Stimulated activated CD4-positive, alpha-beta T cell treated with anti-CD3 and anti-CD28 coated beads, Interleukin-2, amount 100 ng/mL, for 4 hours (primary cell): ENCODE results near the gene CST3.
A peak's percentile ranks its signal among the peaks of the same experiment; 100 is the strongest.
"Not testable (repeated sequence)": the region's sequence is repeated elsewhere in the genome, so short reads cannot be mapped to it uniquely, and the experiment has no call there.

Experiments used
- DNase-seq: peaks from one replicate; pipeline ENCODE4 v3.0.0-alpha.2; 2020; ENCODE audit warnings: low read depth

Gene CST3

DNA sequence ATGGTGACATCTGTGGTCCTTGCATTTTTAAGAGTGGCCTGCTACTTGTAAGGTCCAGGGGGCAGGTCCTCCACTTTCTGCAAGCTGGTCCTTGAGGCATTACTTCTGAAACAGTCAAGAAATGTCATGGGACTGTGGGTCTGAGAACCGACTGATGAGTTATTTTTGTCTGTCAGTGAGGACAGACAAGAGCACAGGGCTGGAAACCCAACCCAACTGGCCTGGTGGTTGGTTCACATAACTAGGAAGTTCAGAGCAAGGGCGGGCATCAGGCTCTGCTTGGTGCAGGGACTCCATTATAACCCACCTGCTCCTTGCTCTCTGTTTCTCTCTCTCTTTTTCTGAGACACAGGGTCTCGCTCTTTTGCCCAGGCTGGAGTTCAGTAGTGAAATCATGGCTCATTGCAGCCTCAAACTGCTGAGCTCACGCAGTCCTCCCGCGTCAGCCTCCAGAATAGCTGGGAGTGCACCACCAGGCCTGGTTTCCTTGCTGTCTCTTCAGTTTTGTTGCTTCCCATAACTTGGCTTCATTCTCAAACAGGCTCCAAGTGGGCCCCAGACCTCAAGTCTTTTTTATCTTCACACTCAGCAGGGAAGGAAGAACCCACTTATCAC, 9.2 kb downstream of the CST3 start:
- no peak for DNase-seq

DNA sequence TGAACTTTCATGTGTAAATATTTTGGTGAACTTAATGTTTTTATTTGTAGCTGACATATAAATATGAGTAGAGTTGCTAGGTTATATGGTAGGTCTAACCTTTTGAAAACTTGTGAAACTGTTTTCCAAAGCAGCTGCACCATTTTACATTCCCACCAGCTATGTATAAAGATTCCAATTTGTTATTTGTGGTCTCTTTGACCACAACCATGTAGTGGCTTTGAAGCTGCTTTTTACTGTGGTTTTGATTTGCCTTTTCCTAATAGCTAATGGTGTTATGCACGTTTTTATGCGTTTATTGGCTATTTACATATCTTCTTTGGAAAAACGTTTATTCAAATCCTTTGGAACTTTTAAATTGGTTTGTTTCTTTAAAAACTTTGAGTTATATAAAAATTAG, 10.3 kb downstream of the CST3 start:
- no peak for DNase-seq

- no peak for DNase-seq
Measured at GRCh38 chr20:23626040-23626620, 11.6 kb downstream of the CST3 start.

- DNase-seq, result no peak
Measured at GRCh38 chr20:23625236-23625964, 12.4 kb downstream of the CST3 start.

GRCh38 chr20:23624324-23624691, 13.4 kb downstream of the CST3 start:
- DNase-seq, result no peak

DNA sequence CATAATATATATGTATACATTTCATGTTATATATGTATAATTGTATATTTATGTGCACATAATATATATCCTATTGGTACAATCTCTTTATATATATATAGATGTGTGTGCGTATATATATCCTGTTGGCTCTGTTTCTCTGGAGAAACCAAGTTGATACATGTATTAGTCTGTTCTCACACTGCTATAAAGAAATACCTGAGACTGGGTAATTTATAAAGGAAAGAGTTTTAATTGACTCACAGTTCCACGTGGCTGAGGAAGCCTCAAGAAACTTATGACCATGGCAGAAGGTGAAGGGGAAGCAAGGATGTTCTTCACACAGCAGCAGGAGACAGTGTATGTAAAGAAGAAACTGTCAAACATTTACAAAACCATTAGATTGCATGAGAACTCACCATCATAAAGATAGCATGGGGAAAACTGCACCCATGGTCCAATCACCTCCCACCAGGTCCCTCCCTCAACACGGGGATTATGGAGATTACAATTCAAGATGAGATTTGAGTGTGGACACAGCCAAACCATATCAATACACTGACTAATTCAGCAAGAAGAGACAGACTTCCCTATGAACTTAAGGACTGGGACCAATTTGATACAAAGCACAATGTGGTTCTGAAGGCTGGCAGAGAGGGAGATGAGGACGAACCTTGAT, 14.0 kb downstream of the CST3 start:
- no peak for DNase-seq

GRCh38 chr20:23622839-23623343, 14.9 kb downstream of the CST3 start:
- DNase-seq, result no peak

GRCh38 chr20:23622401-23622800, 15.4 kb downstream of the CST3 start:
- DNase-seq, result not testable (repeated sequence)

- DNase-seq, result not testable (repeated sequence)
Measured at GRCh38 chr20:23620670-23621386, 16.9 kb downstream of the CST3 start.

- no peak for DNase-seq
Measured at GRCh38 chr20:23614163-23614562, 23.6 kb downstream of the CST3 start.

- DNase-seq, result no peak
Measured at GRCh38 chr20:23613676-23614075, 24.1 kb downstream of the CST3 start.

DNA sequence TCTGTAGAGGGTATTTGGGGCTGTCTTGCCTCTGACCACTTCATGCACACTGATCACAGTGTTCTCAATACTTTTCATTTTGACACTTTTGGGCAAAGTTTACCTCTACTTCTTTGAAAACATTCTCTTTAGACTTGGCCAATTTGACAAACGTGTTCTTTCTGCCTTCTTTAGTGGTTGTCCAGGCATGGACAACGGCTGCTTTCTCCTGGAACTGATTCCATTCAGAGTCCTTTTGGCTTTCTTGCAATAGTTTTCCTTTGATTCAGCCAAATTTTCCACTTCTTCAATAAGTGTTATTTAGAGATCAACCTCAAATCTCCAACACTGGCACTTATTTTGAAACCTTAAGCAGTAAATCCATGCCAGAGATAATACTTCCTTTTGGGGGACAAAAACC, 25.4 kb downstream of the CST3 start:
- DNase-seq, result no peak

DNA sequence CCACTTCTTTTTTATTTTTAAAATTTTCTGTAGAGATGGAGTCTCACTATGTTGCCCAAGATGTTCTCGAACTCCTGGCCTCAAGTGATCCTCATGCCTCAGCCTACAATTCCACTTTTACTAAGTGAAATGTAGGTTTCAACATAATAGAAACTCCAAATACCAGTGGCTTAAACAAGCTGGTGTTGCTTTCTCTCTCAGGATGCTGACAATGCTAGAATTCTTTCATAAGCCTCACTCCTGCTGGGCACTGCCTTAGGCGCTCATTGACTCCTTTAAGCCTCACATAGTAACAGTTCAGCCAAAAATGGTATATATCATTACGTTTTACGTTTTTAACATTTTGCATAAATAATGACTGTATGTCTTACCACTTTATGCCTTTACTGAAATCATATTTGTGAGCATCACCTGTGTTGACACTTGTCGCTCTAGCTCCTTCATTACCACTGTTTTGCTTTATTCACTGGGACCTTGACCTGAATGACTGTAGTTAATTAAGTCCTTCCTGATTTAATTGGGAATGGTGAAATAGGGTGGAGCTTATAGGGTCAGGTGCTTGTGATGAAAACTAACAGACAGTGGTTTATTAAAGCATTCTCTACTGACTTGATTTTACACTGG, 28.2 kb downstream of the CST3 start:
- DNase-seq, result no peak

GRCh38 chr20:23608251-23608846, 29.4 kb downstream of the CST3 start:
- DNase-seq, result no peak

- no peak for DNase-seq
Measured at GRCh38 chr20:23607497-23608245, 30.1 kb downstream of the CST3 start.

DNA sequence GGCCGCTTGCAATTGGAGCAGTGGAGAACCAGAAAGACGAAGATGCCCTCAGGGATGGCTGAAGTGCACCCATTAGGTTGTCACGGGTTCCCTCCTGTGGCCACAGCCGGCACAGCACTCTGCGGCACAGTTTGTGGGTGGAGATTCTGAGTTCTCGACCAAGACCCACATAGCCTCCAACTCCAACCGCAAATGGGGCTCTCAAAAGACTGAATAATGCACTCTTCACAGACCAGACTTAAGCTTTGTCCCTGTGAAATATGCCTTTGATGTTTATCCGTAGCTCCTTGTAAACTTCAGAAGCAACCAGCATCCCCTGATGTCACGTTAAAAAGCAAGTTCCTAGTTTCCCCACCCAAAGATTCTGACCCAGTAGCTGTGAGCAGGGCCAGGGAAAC, 31.1 kb downstream of the CST3 start:
- DNase-seq, result peak; percentile 20

GRCh38 chr20:23605867-23606651, 31.7 kb downstream of the CST3 start, which contains the start of gene CST9:
TSS of gene CST9 (minus strand) at chr20:23605917. CDS start at chr20:23605864, 53 bp downstream.
- DNase-seq, result no peak

- DNase-seq, result no peak
Measured at GRCh38 chr20:23604306-23604705, 33.4 kb downstream of the CST3 start.

DNA sequence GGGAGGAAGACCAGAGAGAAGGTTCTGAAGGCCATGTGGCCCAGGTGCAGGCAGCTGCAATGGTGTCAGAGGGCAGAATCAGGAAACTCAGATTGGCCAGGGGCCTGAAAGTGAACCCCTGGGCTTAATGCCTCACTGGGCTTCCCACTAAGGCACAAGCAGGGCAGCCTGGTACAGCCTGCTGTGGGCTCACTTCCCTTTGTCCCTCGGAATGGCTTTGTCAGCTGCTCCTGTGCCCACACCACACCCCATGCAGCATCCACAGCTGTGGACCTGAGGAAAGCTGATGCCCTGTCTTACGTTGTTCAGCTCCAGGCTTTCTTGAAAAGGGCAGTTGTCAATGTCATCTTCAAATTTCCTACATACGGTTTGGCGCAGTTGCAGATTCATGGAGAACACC, 34.4 kb downstream of the CST3 start:
- no peak for DNase-seq

- DNase-seq, result no peak
Measured at GRCh38 chr20:23602699-23603098, 35.1 kb downstream of the CST3 start.
